CD4-positive, CD25-positive, alpha-beta regulatory T cell (primary cell): ENCODE results near the gene CHRNE. TPM values are rescaled to one million over a fixed set of nuclear protein-coding genes. Genes with fewer than 3 reads are reported as not detected.
"Not testable (repeated sequence)": the region's sequence is repeated elsewhere in the genome, so short reads cannot be mapped to it uniquely, and the experiment has no call there.

Experiments
- ATAC-seq, 2 donors: fragments of 150-1000 bp; cut with Tn5 transposase; one replicate each; pipeline ENCODE4 v1.10.0; 2021; ENCODE audit warnings: low read depth in 2 of 2, moderate number of reproducible peaks in 2 of 2, moderate library complexity in 1 of 2
- DNase-seq, 3 donors: peaks; one replicate each; pipeline versions ENCODE4 v3.0.0 to v3.0.0-alpha.2; 2012 to 2022; ENCODE audit warnings: mixed read lengths in 1 of 3
- H3K27ac ChIP-seq: one replicate; pipeline ENCODE4 v1.7.0; 2013; ENCODE audit warnings: mild to moderate bottlenecking, low read length; ENCODE audit not compliant: insufficient read depth, poor library complexity, severe bottlenecking
- H3K27me3 ChIP-seq: one replicate; pipeline ENCODE4 v1.7.0; 2013; ENCODE audit warnings: low read length; ENCODE audit not compliant: control insufficient read depth, insufficient read depth
- H3K36me3 ChIP-seq: one replicate; pipeline ENCODE4 v1.7.0; 2013; ENCODE audit warnings: mild to moderate bottlenecking, low read length, moderate library complexity; ENCODE audit not compliant: control insufficient read depth, insufficient read depth
- H3K4me1 ChIP-seq: 2 replicates; pipeline ENCODE4 v1.7.0; 2013; ENCODE audit warnings: mild to moderate bottlenecking, low read length; ENCODE audit not compliant: insufficient read depth, control insufficient read depth, poor library complexity, severe bottlenecking
- H3K4me3 ChIP-seq: one replicate; pipeline ENCODE4 v1.7.0; 2013; ENCODE audit warnings: low read depth, mild to moderate bottlenecking, low read length, moderate library complexity
- H3K9me3 ChIP-seq, 2 experiments: 1 replicate in 1 of 2; 2 replicates in 1 of 2; pipeline ENCODE4 v1.7.0; 2013; ENCODE audit warnings: low read length in 2 of 2, mild to moderate bottlenecking in 1 of 2, moderate library complexity in 1 of 2; ENCODE audit not compliant: control insufficient read depth in 2 of 2
- H3K27ac Mint-ChIP-seq, 3 donors: one replicate each; pipeline ENCODE4 v1.8.0; 2020 to 2022; ENCODE audit warnings: mild to moderate bottlenecking in 3 of 3, mixed read lengths in 3 of 3, moderate library complexity in 2 of 3
- H3K27me3 Mint-ChIP-seq: one replicate; pipeline ENCODE4 v1.8.0; 2022; ENCODE audit warnings: mild to moderate bottlenecking, mixed read lengths
- H3K36me3 Mint-ChIP-seq: one replicate; pipeline ENCODE4 v1.8.0; 2020; ENCODE audit warnings: mixed read lengths
- H3K4me1 Mint-ChIP-seq, 4 donors: one replicate each; pipeline ENCODE4 v1.8.0; 2020 to 2022; ENCODE audit warnings: mixed read lengths in 4 of 4, mild to moderate bottlenecking in 1 of 4
- H3K4me3 Mint-ChIP-seq, 4 donors: one replicate each; pipeline ENCODE4 v1.8.0; 2020 to 2022; ENCODE audit warnings: mild to moderate bottlenecking in 4 of 4, mixed read lengths in 4 of 4, moderate library complexity in 3 of 4
- H3K9me3 Mint-ChIP-seq, 7 donors: one replicate each; pipeline ENCODE4 v1.8.0; 2020 to 2022; ENCODE audit warnings: mixed read lengths in 7 of 7, mild to moderate bottlenecking in 3 of 7, moderate library complexity in 2 of 7
- polyA plus RNA-seq, 4 donors: library from polyadenylated mRNA; unstranded; fragments of 300-500 nt; fragmentation: Illumina TruSeq; gene quantifications; one replicate each; pipeline ENCODE4 v1.2.3, GENCODE V29; 2021
- total RNA-seq: library from RNA; stranded (reverse); gene quantifications from one replicate; pipeline ENCODE4 v1.2.3, GENCODE V29; 2022

Gene CHRNE
- total and polyA plus RNA-seq, 5 donors from 2014 or later: 0.15 to 3.8 (median 0.25) TPM; not detected in 2

DNA sequence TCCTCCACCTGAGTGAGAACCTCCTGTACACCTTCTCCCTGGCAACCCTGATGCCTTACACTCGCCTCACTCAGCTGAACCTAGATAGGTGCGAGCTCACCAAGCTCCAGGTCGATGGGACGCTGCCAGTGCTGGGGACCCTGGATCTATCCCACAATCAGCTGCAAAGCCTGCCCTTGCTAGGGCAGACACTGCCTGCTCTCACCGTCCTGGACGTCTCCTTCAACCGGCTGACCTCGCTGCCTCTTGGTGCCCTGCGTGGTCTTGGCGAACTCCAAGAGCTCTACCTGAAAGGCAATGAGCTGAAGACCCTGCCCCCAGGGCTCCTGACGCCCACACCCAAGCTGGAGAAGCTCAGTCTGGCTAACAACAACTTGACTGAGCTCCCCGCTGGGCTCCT, 29.9 kb upstream of the CHRNE start:
- no peaks in the 10 kb centered on the region for H3K9me3 ChIP-seq
- no peak overlapping the region for H3K4me3 Mint-ChIP-seq
- no peak for DNase-seq

DNA sequence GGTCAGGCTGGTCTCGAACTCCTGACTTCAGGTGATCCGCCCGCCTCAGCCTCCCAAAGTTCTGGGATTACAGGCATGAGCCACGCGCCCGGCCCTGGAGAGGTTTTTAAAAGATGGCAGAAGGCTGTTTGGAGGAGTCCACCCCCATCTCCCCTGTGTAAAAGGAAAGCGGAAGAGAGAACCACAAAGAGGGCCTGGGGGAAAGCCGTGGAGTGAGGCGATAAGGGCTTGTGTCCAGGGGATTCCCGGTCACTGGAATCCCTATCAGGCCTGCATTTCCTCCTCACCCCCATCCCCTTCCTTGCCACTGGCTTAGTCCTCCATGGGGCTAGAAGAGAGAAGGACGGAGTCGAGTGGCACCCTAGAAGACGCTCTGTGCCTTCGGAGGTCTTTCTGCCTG, 29.1 kb upstream of the CHRNE start, which contains the start of gene GP1BA:
Gene GP1BA, plus strand, starts transcription at position 315 of the 400 bp plus-strand sequence. CDS start 328 bp downstream, outside the sequence.
- Histone ChIP-seq H3K36me3 (no peaks in the 10 kb centered on the region), H3K4me1 (peaks cover 10% of the 10 kb centered on the region), H3K27me3 (no peaks in the 10 kb centered on the region), H3K9me3 (no peaks in the 10 kb centered on the region), H3K27ac (no peak within 1 kb of the TSS), H3K4me3 (no peak within 1 kb of the TSS)
- Mint-ChIP-seq H3K27me3 (no peaks in the 10 kb centered on the region), H3K9me3 (no peaks in the 10 kb centered on the region), H3K4me1 (peaks cover 0 to 30% (median 16%) of the 10 kb centered on the region in 4 donors), H3K27ac (peak within 1 kb of the TSS in 1 of 3 donors; percentile 51), H3K4me3 (no peak within 1 kb of the TSS), H3K36me3 (peaks cover 19% of the 10 kb centered on the region)
- no peak for ATAC-seq
- no peak for DNase-seq

More for the DNA sequence above, 29.9 kb upstream of the CHRNE start:
- H3K36me3 Mint-ChIP-seq: peaks cover 19% of the 10 kb centered on the region
- ATAC-seq: no peak
- Histone ChIP-seq H3K4me3 (no peak overlapping the region), H3K4me1 (peaks cover 10% of the 10 kb centered on the region), H3K27me3 (no peaks in the 10 kb centered on the region), H3K27ac (no peak overlapping the region), H3K36me3 (peaks cover 3% of the 10 kb centered on the region)
- H3K27ac Mint-ChIP-seq: peak overlapping the region in 1 of 3 donors; percentile 51
- H3K27me3 Mint-ChIP-seq: no peaks in the 10 kb centered on the region
- peaks cover 0 to 35% (median 16%) of the 10 kb centered on the region in 4 donors for H3K4me1 Mint-ChIP-seq
- H3K9me3 Mint-ChIP-seq: no peaks in the 10 kb centered on the region

DNA sequence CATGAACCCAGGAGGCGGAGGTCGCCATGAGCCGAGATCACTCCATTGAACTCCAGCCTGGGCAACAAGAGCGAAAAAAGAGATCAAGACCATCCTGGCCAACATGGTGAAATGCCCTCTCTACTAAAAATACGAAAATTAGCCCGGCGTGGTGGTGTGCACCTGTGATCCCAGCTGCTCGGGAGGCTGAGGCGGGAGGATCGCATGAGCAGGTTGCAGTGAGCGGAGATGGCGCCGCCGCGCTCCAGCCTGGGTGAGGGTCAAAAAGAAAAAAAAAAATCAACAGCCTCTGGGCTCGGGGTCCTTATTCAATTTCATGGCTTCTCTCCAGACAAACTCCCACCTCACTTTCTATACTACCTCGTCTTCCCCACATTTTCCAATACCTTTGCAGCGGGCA, 26.0 kb upstream of the CHRNE start:
- Mint-ChIP-seq H3K4me1 (peaks cover 0 to 14% (median 5%) of the 10 kb centered on the region in 4 donors), H3K4me3 (no peak overlapping the region), H3K9me3 (no peaks in the 10 kb centered on the region), H3K36me3 (peaks cover 21% of the 10 kb centered on the region), H3K27ac (peak overlapping the region in 2 of 3 donors; percentile 60 to 62), H3K27me3 (no peaks in the 10 kb centered on the region)
- ATAC-seq (no peak), DNase-seq (no peak)
- H3K4me1 ChIP-seq: peaks cover 3% of the 10 kb centered on the region
- no peaks in the 10 kb centered on the region for H3K36me3 ChIP-seq
- H3K27ac ChIP-seq: no peak overlapping the region
- no peak overlapping the region for H3K4me3 ChIP-seq
- no peaks in the 10 kb centered on the region for H3K27me3 ChIP-seq
- no peaks in the 10 kb centered on the region for H3K9me3 ChIP-seq

DNA sequence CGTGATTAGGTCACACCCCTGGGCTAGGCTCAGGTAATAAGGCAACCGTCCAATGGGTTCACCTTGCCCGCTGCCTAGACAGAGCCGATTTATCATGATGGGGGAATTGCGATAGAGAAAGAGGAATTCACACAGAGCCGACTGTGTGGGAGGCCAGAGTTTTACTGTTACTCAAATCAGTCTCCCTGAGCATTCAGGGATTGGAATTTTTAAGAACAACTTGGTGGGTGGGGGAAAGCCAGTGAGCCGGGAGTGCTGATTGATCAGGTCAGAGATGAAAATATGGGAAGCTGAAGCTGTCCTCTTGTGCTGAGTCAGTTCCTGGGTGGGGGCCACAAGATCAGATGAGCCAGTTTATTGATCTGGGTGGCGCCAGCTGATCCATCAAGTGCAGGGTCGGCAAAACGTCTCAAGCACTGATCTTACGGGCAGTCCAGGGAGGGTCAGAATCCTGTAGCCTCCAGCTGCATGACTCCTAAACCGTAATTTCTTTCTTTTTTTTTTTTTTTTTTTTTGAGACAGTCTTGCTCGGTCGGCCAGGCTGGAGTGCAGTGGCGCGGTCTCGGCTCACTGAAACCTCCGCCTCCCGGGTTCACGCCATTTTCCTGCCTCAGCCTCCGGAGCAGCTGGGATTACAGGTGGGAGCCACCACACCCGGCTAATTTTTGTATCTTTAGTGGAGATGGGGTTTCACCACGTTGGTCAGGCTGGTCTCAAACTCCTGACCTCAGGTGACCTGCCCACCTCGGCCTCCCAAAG, 23.9 kb upstream of the CHRNE start:
- not testable (repeated sequence) for H3K4me1 Mint-ChIP-seq, H3K4me3 Mint-ChIP-seq, H3K27ac ChIP-seq, H3K27ac Mint-ChIP-seq, H3K27me3 Mint-ChIP-seq, H3K4me3 ChIP-seq, H3K27me3 ChIP-seq, H3K36me3 ChIP-seq, DNase-seq, H3K9me3 Mint-ChIP-seq, H3K4me1 ChIP-seq, H3K9me3 ChIP-seq, ATAC-seq
- H3K36me3 Mint-ChIP-seq: peaks cover 21% of the 10 kb centered on the region

DNA sequence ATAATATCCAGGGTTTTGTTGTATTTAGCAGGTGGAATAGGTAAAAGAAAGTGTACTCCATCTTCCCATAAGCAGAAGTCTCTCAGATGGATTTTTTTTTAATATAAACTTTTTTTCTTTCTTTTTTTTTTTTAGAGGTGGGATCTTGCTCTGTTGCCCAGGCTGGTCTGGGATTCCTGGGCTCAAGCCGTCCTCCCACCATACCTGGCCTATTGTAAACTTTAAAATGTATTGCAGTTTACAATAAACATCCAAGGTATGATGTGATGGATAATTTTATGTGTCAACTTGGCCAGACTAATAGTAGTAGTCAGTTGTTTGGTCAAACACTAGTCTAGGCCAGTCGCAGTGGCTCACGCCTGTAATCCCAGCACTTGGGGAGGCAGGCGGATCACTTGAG, 18.4 kb upstream of the CHRNE start:
- H3K4me1 Mint-ChIP-seq: no peaks in the 10 kb centered on the region
- peaks cover under 1% of the 10 kb centered on the region for H3K36me3 Mint-ChIP-seq
- Histone ChIP-seq H3K36me3 (no peaks in the 10 kb centered on the region), H3K4me3 (no peak overlapping the region), H3K27me3 (no peaks in the 10 kb centered on the region), H3K9me3 (no peaks in the 10 kb centered on the region), H3K27ac (no peak overlapping the region), H3K4me1 (no peaks in the 10 kb centered on the region)
- ATAC-seq (no peak), DNase-seq (no peak)
- H3K27ac Mint-ChIP-seq: peak overlapping the region in 1 of 3 donors; percentile 29
- no peak overlapping the region for H3K4me3 Mint-ChIP-seq
- no peaks in the 10 kb centered on the region for H3K9me3 Mint-ChIP-seq
- H3K27me3 Mint-ChIP-seq: no peaks in the 10 kb centered on the region

DNA sequence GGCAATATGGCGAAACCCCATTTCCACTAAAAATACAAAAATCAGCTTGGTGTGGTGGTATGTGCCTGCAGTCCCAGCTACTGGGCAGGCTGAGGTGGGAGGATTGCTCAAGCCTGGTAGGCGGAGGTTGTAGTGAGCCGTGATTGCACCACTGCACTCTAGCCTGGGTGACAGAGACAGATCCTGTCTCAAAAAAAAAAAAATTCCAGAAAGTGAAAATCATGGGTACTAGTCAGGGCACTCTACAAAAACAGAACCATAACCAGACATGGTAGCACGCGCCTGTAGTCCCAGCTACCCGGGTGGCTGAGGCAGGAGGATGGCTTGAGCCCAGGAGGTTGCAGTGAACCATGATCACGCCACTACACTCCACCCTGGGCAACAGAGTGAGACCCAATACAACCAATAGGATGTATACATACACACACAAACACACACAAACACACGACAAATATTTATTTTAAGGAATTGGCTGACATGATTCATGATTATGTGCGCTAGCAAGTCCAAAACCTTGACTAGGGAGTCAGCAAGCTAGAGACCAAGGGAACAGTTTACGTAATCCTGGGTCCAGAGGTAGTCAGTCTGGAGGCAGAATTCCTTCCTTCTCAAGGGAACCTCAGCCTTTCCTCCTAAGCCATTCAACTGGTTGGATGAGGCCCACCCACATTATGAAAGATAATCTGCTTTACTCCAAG, 17.6 kb upstream of the CHRNE start:
- ATAC-seq: no peak
- Histone ChIP-seq H3K27ac (no peak overlapping the region), H3K9me3 (no peaks in the 10 kb centered on the region), H3K36me3 (no peaks in the 10 kb centered on the region), H3K4me1 (no peaks in the 10 kb centered on the region), H3K4me3 (no peak overlapping the region), H3K27me3 (no peaks in the 10 kb centered on the region)
- Mint-ChIP-seq H3K36me3 (no peaks in the 10 kb centered on the region), H3K4me3 (no peak overlapping the region), H3K4me1 (no peaks in the 10 kb centered on the region), H3K27ac (peak overlapping the region in 1 of 3 donors; percentile 29), H3K9me3 (no peaks in the 10 kb centered on the region), H3K27me3 (no peaks in the 10 kb centered on the region)
- no peak for DNase-seq

DNA sequence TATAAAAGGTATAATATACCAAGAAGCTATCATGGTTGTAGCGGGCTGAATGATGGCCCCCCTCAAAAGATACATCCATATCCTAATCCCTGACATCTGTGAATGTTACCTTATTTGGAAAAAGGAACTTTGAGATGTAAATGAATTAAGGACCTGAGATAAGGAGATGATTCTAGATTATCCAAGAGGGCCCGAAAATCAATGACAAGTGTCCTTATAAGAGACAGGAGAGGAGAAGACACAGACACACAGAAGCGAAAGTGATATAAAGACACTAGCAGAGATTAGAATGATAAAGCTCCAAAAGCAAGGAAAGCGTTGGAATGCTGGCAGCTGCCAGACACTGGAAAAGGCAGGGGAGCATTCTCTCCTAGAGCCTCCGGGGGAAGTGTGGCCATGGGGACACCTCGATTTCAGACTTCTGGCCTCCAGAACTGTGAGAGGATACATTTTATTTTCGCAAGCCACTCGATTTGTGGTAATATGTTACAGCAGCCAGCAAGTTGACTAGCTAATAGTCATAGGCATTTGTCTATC, 16.7 kb upstream of the CHRNE start:
- H3K36me3 ChIP-seq: no peaks in the 10 kb centered on the region
- H3K27ac ChIP-seq: no peak overlapping the region
- no peaks in the 10 kb centered on the region for H3K27me3 ChIP-seq
- H3K4me1 Mint-ChIP-seq: no peaks in the 10 kb centered on the region
- no peaks in the 10 kb centered on the region for H3K4me1 ChIP-seq
- H3K27ac Mint-ChIP-seq: no peak overlapping the region
- no peaks in the 10 kb centered on the region for H3K9me3 ChIP-seq
- H3K4me3 Mint-ChIP-seq: no peak overlapping the region
- DNase-seq (no peak), ATAC-seq (no peak)
- no peaks in the 10 kb centered on the region for H3K27me3 Mint-ChIP-seq
- no peaks in the 10 kb centered on the region for H3K36me3 Mint-ChIP-seq
- H3K9me3 Mint-ChIP-seq: no peaks in the 10 kb centered on the region
- H3K4me3 ChIP-seq: no peak overlapping the region
